ENCODE results near the gene TMEM121. TPM values are rescaled to one million over a fixed set of nuclear protein-coding genes. Genes with fewer than 3 reads are reported as not detected.

TMEM121 gene
- total RNA-seq, 5 donors from 2014 or later (not counting 1 experiment from before 2014, with no cell fraction given) = 1.8 to 6.7 (median 4.0) TPM

- ChIA-PET CTCF (interaction anchor here in 1 of 2 donors (0.6 to 3.7 kb wide), 5 partner anchors 9 to 190 kb away, joined by 3 to 74 read pairs (median 3); partner anchors contain the start of gene BRF1), POLR2A (interaction anchor here (1.1 to 1.5 kb wide), 3 partner anchors 9 to 10 kb away, joined by 3 to 15 read pairs (median 3); no protein-coding TSS in a partner anchor)
Measured at GRCh38 chr14:105490572-105491365, 35.6 kb upstream of the TMEM121 start, which contains the start of gene TEDC1. TSS of gene TEDC1 (plus strand) at chr14:105491246. CDS start at chr14:105491376, 130 bp downstream.

GRCh38 chr14:105491366-105491973, 34.9 kb upstream of the TMEM121 start:
- WGBS (ENCODE audit: insufficient coverage) = 0% methylated on average over 51 of the region's 53 CpGs
- peaks cover 20 to 26% (median 22%) of the 10 kb centered on the region in 3 donors for H3K4me1 Mint-ChIP-seq
- ATAC-seq (replicated peaks in 1 of 4) (peak; percentile 4 to 28 (median 6)), DNase-seq (peak; percentile 38 to 90 (median 82))
- Histone ChIP-seq H3K4me1 (ENCODE audit: control insufficient read depth in 1 of 2, extremely low read depth in 1 of 2, insufficient read depth in 2 of 2, low read length in 2 of 2) (peaks cover 6 to 46% of the 10 kb centered on the region in 2 experiments), H3K9me3 (no peaks in the 10 kb centered on the region), H3K36me3 (ENCODE audit: control insufficient read depth in 2 of 2, extremely low read depth in 1 of 2, insufficient read depth in 1 of 2, low read length in 1 of 2) (peaks cover 0 to 9% of the 10 kb centered on the region in 2 donors), H3K27me3 (replicated peaks in 1 of 2; ENCODE audit: control insufficient read depth in 2 of 2, extremely low read depth in 1 of 2, insufficient read depth in 2 of 2, low read length in 1 of 2) (no peaks in the 10 kb centered on the region), H3K27ac (ENCODE audit: low read length) (peak overlapping the region; percentile 100), H3K4me3 (ENCODE audit: control insufficient read depth in 1 of 2, extremely low read depth in 1 of 2, low read length in 1 of 2) (peak overlapping the region; percentile 46 to 52)
- H3K36me3 Mint-ChIP-seq = peaks cover 5% of the 10 kb centered on the region
- peak overlapping the region; percentile 79 to 87 (median 84) for H3K4me3 Mint-ChIP-seq
- peak overlapping the region; percentile 87 to 93 for H3K27ac Mint-ChIP-seq
- no peaks in the 10 kb centered on the region for H3K27me3 Mint-ChIP-seq
- no peaks in the 10 kb centered on the region for H3K9me3 Mint-ChIP-seq
- ChIA-PET POLR2A (interaction anchor here in 1 of 2 donors (0.6 to 1.1 kb wide), 3 partner anchors 10 to 93 kb away, joined by 3 to 11 read pairs (median 3); partner anchors contain the start of gene TEX22), CTCF (interaction anchor here (0.6 to 3.7 kb wide), 5 partner anchors 10 to 191 kb away, joined by 3 to 74 read pairs (median 9); partner anchors contain the start of gene BRF1 (in 1 of the 2))

More at GRCh38 chr14:105490572-105491365, 35.6 kb upstream of the TMEM121 start, which contains the start of gene TEDC1:
- Histone ChIP-seq H3K27me3 (replicated peaks in 1 of 2; ENCODE audit: control insufficient read depth in 2 of 2, extremely low read depth in 1 of 2, insufficient read depth in 2 of 2, low read length in 1 of 2) (no peaks in the 10 kb centered on the region), H3K9me3 (no peaks in the 10 kb centered on the region), H3K4me1 (ENCODE audit: control insufficient read depth in 1 of 2, extremely low read depth in 1 of 2, insufficient read depth in 2 of 2, low read length in 2 of 2) (peaks cover 10 to 53% of the 10 kb centered on the region in 2 experiments), H3K27ac (ENCODE audit: low read length) (peak within 1 kb of the TSS; percentile 100), H3K36me3 (ENCODE audit: control insufficient read depth in 2 of 2, extremely low read depth in 1 of 2, insufficient read depth in 1 of 2, low read length in 1 of 2) (peaks cover 0 to 9% of the 10 kb centered on the region in 2 donors), H3K4me3 (ENCODE audit: control insufficient read depth in 1 of 2, extremely low read depth in 1 of 2, low read length in 1 of 2) (peak within 1 kb of the TSS; percentile 58 to 94)
- under 1% methylated on average over 94 of the region's 94 CpGs for WGBS (ENCODE audit: insufficient coverage)
- peak within 1 kb of the TSS; percentile 93 to 98 for H3K27ac Mint-ChIP-seq
- H3K36me3 Mint-ChIP-seq = peaks cover 5% of the 10 kb centered on the region
- H3K4me1 Mint-ChIP-seq = peaks cover 23 to 29% (median 25%) of the 10 kb centered on the region in 3 donors
- DNase-seq = peak; percentile 94 to 100 (median 99)
- H3K27me3 Mint-ChIP-seq = no peaks in the 10 kb centered on the region
- no peaks in the 10 kb centered on the region for H3K9me3 Mint-ChIP-seq
- peak within 1 kb of the TSS; percentile 79 to 87 (median 84) for H3K4me3 Mint-ChIP-seq
- peak; percentile 72 to 74 (median 72) for ATAC-seq (replicated peaks in 1 of 4)

- peaks cover 5% of the 10 kb centered on the region for H3K36me3 Mint-ChIP-seq
- ATAC-seq (replicated peaks in 1 of 4) = no peak
- 93% methylated on average over 20 of the region's 24 CpGs for WGBS (ENCODE audit: insufficient coverage)
- H3K27ac Mint-ChIP-seq = peak overlapping the region; percentile 69 to 87
- H3K27me3 ChIP-seq (replicated peaks in 1 of 2; ENCODE audit: control insufficient read depth in 2 of 2, extremely low read depth in 1 of 2, insufficient read depth in 2 of 2, low read length in 1 of 2) = no peaks in the 10 kb centered on the region
- peaks cover 5 to 40% of the 10 kb centered on the region in 2 experiments for H3K4me1 ChIP-seq (ENCODE audit: control insufficient read depth in 1 of 2, extremely low read depth in 1 of 2, insufficient read depth in 2 of 2, low read length in 2 of 2)
- peaks cover 17 to 22% (median 19%) of the 10 kb centered on the region in 3 donors for H3K4me1 Mint-ChIP-seq
- H3K4me3 ChIP-seq (ENCODE audit: control insufficient read depth in 1 of 2, extremely low read depth in 1 of 2, low read length in 1 of 2) = no peak overlapping the region
- CTCF ChIA-PET = interaction anchor here (0.6 to 3.7 kb wide), 5 partner anchors 11 to 122 kb away, joined by 3 to 74 read pairs (median 9); no protein-coding TSS in a partner anchor
- H3K9me3 ChIP-seq = no peaks in the 10 kb centered on the region
- no peaks in the 10 kb centered on the region for H3K27me3 Mint-ChIP-seq
- H3K27ac ChIP-seq (ENCODE audit: low read length) = peak overlapping the region; percentile 100
- H3K36me3 ChIP-seq (ENCODE audit: control insufficient read depth in 2 of 2, extremely low read depth in 1 of 2, insufficient read depth in 1 of 2, low read length in 1 of 2) = peaks cover 0 to 9% of the 10 kb centered on the region in 2 donors
- POLR2A ChIA-PET = interaction anchor here in 1 of 2 donors (0.5 to 1.0 kb wide), 3 partner anchors 71 to 190 kb away, joined by 3 to 11 read pairs (median 8); partner anchors contain the start of gene TEX22
- no peaks in the 10 kb centered on the region for H3K9me3 Mint-ChIP-seq
- peak in 1 of 35 experiments; percentile 18 for DNase-seq
- H3K4me3 Mint-ChIP-seq = peak overlapping the region; percentile 79 to 87 (median 84)
Measured at GRCh38 chr14:105492031-105492970, 34.1 kb upstream of the TMEM121 start.

- POLR2A ChIA-PET = no interaction called here
Measured at GRCh38 chr14:105492971-105493871, 33.2 kb upstream of the TMEM121 start.

More at GRCh38 chr14:105492971-105493871, 33.2 kb upstream of the TMEM121 start:
- H3K27me3 Mint-ChIP-seq = no peaks in the 10 kb centered on the region
- ATAC-seq (replicated peaks in 1 of 4) (no peak), DNase-seq (peak in 1 of 35 experiments; percentile 17)
- peaks cover 0 to 9% of the 10 kb centered on the region in 2 donors for H3K36me3 ChIP-seq (ENCODE audit: control insufficient read depth in 2 of 2, extremely low read depth in 1 of 2, insufficient read depth in 1 of 2, low read length in 1 of 2)
- peak overlapping the region; percentile 3 to 22 (median 13) for H3K4me3 Mint-ChIP-seq
- H3K27ac ChIP-seq (ENCODE audit: low read length) = no peak overlapping the region
- no peaks in the 10 kb centered on the region for H3K27me3 ChIP-seq (replicated peaks in 1 of 2; ENCODE audit: control insufficient read depth in 2 of 2, extremely low read depth in 1 of 2, insufficient read depth in 2 of 2, low read length in 1 of 2)
- 97% methylated on average over 15 of the region's 20 CpGs for WGBS (ENCODE audit: insufficient coverage)
- peaks cover 5 to 34% of the 10 kb centered on the region in 2 experiments for H3K4me1 ChIP-seq (ENCODE audit: control insufficient read depth in 1 of 2, extremely low read depth in 1 of 2, insufficient read depth in 2 of 2, low read length in 2 of 2)
- H3K9me3 ChIP-seq = no peaks in the 10 kb centered on the region
- H3K4me1 Mint-ChIP-seq = peaks cover 15 to 22% (median 19%) of the 10 kb centered on the region in 3 donors
- H3K27ac Mint-ChIP-seq = no peak overlapping the region
- H3K36me3 Mint-ChIP-seq = peaks cover 5% of the 10 kb centered on the region
- no peak overlapping the region for H3K4me3 ChIP-seq (ENCODE audit: control insufficient read depth in 1 of 2, extremely low read depth in 1 of 2, low read length in 1 of 2)
- CTCF ChIA-PET = interaction anchor here in 1 of 2 donors (0.6 kb wide), 1 partner anchor 45 kb away, joined by 3 read pairs; no protein-coding TSS in a partner anchor
- no peaks in the 10 kb centered on the region for H3K9me3 Mint-ChIP-seq

Data from T-cell (primary cell).